HG02943 (cell line): ENCODE measurements around the gene TNS4.

Source experiments
- ATAC-seq: cut with Tn5 transposase; IDR thresholded peaks from one replicate; pipeline ENCODE4 v1.9.1; 2021; ENCODE audit warnings: mild to moderate bottlenecking, low read depth, moderate library complexity; ENCODE audit not compliant: unreplicated experiment

Gene TNS4

GRCh38 chr17:40442392-40443195, 58.8 kb downstream of the TNS4 start:
- ATAC-seq = no peak

DNA sequence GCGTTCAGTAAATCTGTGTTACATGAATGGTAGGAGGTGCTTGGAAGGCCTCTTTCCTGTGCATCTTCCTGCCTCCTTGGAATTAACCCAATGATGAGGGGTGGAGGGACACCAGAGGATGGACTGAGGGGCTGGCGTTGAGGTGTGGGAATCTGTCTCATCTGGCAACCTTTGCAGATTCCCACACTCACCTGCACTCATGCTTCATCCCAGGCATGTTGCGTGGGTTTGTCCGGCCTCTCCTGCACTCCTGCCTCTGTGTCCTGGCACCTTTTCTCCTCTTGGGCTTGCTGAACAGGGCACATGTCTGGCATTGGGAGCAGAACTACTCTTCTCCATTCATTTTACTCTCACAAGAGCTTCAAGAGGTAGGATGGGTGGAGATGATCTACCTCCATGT, 61.3 kb downstream of the TNS4 start:
- ATAC-seq = no peak

DNA sequence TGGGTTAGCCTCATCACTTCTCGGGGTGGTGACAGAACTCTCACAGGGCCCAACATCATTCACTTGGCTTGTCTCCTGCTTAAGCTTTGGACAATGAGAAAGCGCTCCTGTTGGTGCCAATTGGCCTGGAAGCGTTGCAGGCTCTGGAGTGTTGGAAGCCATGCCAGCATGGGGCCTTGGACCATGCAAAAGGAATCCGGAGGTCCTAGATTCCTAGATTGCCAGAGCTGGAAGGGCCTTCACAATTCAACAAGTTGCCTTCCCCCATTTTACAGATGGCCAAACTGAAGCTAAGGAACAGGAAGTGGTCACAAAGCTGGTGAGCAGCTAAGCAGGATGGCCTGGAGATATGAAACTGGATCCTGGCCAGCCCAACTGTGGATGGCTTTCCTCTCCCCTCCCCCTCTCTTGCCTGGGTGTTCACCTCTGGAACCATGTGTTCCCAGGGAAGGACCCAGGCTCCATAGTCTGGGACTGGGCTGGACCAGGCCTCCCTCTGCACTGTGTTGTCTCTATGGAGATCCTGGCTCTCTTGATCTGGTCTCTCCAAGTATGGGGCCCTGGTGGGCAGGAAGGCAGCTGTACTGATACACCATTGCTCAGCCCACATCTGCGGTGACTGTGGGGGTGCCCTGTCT, 64.2 kb downstream of the TNS4 start:
- ATAC-seq = no peak

GRCh38 chr17:40436636-40437035, 64.8 kb downstream of the TNS4 start:
- ATAC-seq = no peak

GRCh38 chr17:40433551-40434415, 67.6 kb downstream of the TNS4 start:
- ATAC-seq = no peak

DNA sequence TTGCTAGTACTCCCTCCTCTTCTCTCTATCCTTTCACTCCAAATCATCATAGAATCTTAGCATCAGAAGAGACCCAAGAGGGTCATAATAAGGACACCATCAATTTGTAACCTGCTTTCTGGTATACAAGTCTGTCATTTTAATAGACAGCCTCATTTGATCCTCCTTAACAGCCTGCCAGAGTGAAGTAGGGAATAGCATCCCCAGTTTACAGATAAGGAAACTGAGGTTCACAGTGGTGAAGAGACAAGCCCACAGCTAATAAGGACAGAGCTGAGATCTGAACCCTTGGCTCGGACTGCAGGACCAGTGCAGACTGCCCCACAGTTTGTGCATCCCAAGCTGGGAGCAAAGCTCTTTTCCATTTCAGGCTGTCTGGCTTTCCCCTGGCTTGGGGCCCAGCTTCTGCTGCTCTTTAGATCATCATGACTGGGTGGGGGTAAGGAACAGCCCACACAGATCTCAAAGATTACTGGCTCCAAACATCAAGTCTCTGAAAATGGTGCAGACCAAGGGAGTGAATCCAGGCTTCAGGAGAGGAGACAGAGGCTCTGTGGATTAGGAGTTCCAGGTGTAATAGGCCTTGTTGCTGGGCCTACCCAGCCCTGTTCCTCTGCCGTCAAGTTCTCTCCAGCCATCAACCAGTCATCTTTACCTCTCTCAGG, 68.4 kb downstream of the TNS4 start:
- ATAC-seq = no peak

GRCh38 chr17:40431231-40431602, 70.2 kb downstream of the TNS4 start:
- no peak for ATAC-seq

DNA sequence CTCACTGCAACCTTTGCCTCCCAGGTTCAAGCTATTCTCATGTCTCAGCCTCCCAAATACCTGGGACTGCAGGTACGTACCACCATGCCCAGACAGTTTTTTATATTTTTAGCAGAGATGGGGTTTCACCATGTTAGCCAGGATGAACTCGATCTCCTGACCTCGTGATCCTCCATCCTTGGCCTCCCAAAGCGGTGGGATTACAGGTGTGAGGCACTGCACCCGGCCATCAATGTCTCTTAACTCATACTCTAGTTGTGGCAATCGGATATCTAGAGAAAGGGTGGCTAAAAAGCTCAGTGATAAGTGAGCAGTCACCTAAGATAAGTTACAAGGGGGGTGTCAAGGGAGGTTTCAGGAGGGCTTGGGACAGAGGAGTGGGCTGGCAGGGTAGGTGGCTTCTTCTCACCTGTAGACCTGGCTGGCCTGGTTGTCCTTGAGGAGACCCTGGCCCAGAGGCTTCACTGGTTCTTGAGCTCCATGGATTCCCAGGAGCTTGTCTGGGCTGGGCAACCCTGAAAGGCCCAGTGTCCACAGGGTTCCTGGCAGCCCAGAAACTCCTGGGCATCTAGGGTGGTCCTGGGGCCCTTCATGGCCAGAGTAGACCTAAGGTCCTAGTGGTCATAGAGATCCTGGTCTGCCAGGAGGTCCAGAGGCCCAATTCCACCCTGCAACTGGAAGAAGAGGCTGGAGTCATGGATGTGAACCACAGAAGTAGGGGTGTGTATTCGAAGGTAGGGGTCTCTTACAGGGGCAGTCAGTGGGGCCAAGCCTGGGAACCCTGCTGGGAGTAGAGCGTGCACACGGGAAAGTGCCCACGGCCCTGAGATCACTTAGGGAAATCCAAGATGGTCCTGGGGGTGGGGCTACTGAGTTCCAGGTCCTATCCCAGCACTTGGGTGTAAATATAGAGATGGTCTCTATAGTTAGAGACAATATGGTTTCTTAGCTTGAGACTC, 70.9 kb downstream of the TNS4 start:
- ATAC-seq = no peak

GRCh38 chr17:40427002-40427491, 74.4 kb downstream of the TNS4 start:
- no peak for ATAC-seq
